ENCODE measurements around the gene SGCE. TPM values are rescaled to one million over a fixed set of nuclear protein-coding genes. Genes with fewer than 3 reads are reported as not detected.

The SGCE gene
- total and polyA plus RNA-seq, 3 donors from 2014 or later: 71.3 to 146 (median 142) TPM

GRCh38 chr7:94650147-94651051 lies 5.5 kb downstream of the SGCE start:
- Histone ChIP-seq H3K27me3 (no peaks in the 10 kb centered on the region), H3K9me3 (no peaks in the 10 kb centered on the region), H3K36me3 (ENCODE audit: low read depth, missing control alignments) (no peaks in the 10 kb centered on the region), H3K27ac (peak overlapping the region in 1 of 2 donors; percentile 40), H3K4me3 (no peak overlapping the region), H3K4me1 (no peaks in the 10 kb centered on the region)
- intact Hi-C loops (cut with DNase I; ENCODE audit: low total_unique reads): no loop called here
- DNase-seq: peak; percentile 31
- WGBS, 2 donors: 64 to 73% methylated on average over 4 of the region's 4 CpGs
- no peak for TF ChIP-seq CTCF (IDR thresholded peaks at IDR 0.05)
- TF ChIP-seq POLR2A (IDR thresholded peaks at IDR 0.05): no peak

- no peaks in the 10 kb centered on the region for H3K36me3 ChIP-seq (ENCODE audit: low read depth, missing control alignments)
- no peaks in the 10 kb centered on the region for H3K9me3 ChIP-seq
- 54 to 73% methylated on average over 4 of the region's 4 CpGs for WGBS, 2 donors
- H3K27ac ChIP-seq: no peak overlapping the region
- H3K27me3 ChIP-seq: no peaks in the 10 kb centered on the region
- DNase-seq: peak; percentile 46
- no peaks in the 10 kb centered on the region for H3K4me1 ChIP-seq
- intact Hi-C loops (cut with DNase I; ENCODE audit: low total_unique reads): no loop called here
- TF ChIP-seq POLR2A (IDR thresholded peaks at IDR 0.05) (no peak), CTCF (IDR thresholded peaks at IDR 0.05) (no peak)
- H3K4me3 ChIP-seq: no peak overlapping the region
These were observed 6.5 kb downstream of the SGCE start for GRCh38 chr7:94649450-94649849.

DNA sequence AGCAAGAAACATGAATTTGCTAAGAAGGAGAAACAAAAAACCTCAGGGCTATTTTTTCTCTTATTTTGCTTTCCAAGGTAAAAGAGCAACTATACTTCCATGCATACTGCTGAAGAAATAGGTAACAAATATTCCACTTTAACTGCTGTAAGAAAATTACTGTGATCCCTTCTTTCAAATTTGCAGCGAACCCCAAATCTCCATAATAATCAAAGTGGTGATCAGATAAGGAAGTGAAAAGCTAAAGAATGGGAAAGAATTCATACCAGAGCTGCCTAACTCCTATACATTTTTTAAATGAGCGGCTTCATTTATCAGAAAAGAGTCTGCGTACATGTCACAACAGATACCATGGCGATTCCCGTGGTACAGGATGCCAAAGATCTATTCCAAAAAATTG lies 7.2 kb downstream of the SGCE start:
- no peaks in the 10 kb centered on the region for H3K4me1 ChIP-seq
- WGBS, 2 donors: 72 to 80% methylated on average over 5 of the region's 5 CpGs
- no peak overlapping the region for H3K4me3 ChIP-seq
- intact Hi-C loops (cut with DNase I; ENCODE audit: low total_unique reads): no loop called here
- H3K27ac ChIP-seq: peak overlapping the region in 1 of 2 donors; percentile 28
- TF ChIP-seq CTCF (IDR thresholded peaks at IDR 0.05): no peak
- no peak for TF ChIP-seq POLR2A (IDR thresholded peaks at IDR 0.05)
- DNase-seq: no peak
- H3K9me3 ChIP-seq: no peaks in the 10 kb centered on the region
- no peaks in the 10 kb centered on the region for H3K27me3 ChIP-seq
- H3K36me3 ChIP-seq (ENCODE audit: low read depth, missing control alignments): no peaks in the 10 kb centered on the region

- peak overlapping the region in 1 of 2 donors; percentile 39 for H3K27ac ChIP-seq
- no peak for TF ChIP-seq POLR2A (IDR thresholded peaks at IDR 0.05)
- TF ChIP-seq CTCF (IDR thresholded peaks at IDR 0.05): no peak
- H3K9me3 ChIP-seq: no peaks in the 10 kb centered on the region
- intact Hi-C loops (cut with DNase I; ENCODE audit: low total_unique reads): no loop called here
- DNase-seq: no peak
- H3K36me3 ChIP-seq (ENCODE audit: low read depth, missing control alignments): no peaks in the 10 kb centered on the region
- H3K4me3 ChIP-seq: no peak overlapping the region
- H3K27me3 ChIP-seq: no peaks in the 10 kb centered on the region
- no peaks in the 10 kb centered on the region for H3K4me1 ChIP-seq
- 86 to 92% methylated on average over 3 of the region's 3 CpGs for WGBS, 2 donors
These were observed 8.6 kb downstream of the SGCE start for GRCh38 chr7:94647295-94647694.

Measured in testis (tissue), 3 donors.